ENCODE data around the gene FLNC. TPM values are rescaled to one million over a fixed set of nuclear protein-coding genes. Genes with fewer than 3 reads are reported as not detected.

FLNC gene
- total and polyA plus RNA-seq, 9 of the 15 experiments (the other 6 are each of a cell fraction or from before 2014, with no cell fraction given) = 0.90 to 155 (median 28.8) TPM

DNA sequence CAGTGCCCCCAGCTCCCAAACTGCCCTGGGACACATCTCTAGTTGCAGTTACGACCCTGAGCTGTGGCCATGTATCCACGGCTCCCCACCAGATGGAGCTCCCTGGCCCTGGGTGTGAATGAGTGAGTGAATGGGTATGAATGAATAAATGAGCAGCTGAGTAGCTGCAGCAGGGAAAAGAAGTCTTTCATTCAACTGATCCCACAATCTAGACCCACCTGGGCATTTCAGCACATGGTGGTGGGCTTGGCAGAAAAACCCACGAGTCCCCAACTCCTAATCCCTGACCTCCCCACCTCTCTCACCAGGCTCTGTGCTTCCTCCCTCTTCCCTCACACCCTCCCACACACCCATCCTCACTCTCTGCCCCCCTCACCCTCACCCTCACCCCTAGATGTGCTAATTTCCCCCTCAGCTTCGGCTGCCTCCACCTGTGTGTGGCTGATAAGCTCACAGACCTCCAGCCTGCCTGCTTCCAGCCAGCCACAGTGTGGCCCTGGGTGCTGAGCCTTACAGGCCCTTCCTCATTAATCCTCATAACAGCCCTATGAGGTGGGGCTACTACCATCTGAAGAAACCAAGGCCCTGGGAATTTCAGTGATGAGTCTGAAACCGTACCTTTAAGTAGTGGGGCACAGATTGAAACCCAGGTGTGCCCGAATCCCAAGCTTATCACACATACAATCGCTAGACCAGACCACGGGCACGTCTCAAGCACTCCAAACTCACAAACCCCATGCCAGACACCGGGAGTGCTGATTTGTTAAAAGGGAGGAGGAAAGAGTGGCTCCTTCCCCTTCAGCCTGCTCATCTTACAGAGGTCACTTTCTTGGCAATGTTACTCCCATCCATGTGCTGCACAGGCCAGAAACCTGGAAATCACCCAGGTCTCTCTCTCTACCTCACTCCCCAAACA lies 30.2 kb downstream of the FLNC start (continued):
- TF ChIP-seq THAP7 (CRISPR knock-in tag; IDR thresholded peaks at IDR 0.05) (0 out of 2 replicates have a peak, but pooled peaks have one; percentile 80), GATAD2B (IDR thresholded peaks at IDR 0.05; ENCODE audit: borderline replicate concordance) (no peak; the same call in 1 of the 2 replicates), MCM7 (IDR thresholded peaks at IDR 0.05) (no peak; a peak in 1 of 4 replicates), SRSF9 (IDR thresholded peaks at IDR 0.05; ENCODE audit: borderline replicate concordance, low read depth, low read length) (no peak), ZNF583 (CRISPR knock-in tag; IDR thresholded peaks at IDR 0.05) (no peak), MECOM (CRISPR knock-in tag; IDR thresholded peaks at IDR 0.05) (peak; percentile 56; the same call in 1 of the 2 replicates), TRIM28 (IDR thresholded peaks at IDR 0.05) (peak; percentile 81; the same call in 1 of the 2 replicates), ZNF354B (CRISPR knock-in tag; IDR thresholded peaks at IDR 0.05) (no peak), HEY1 (CRISPR knock-in tag; IDR thresholded peaks at IDR 0.05; ENCODE audit: borderline replicate concordance) (no peak), EGR1 (conservative IDR thresholded peaks at IDR 0.05) (peak; percentile 95), TCF15 (CRISPR knock-in tag; IDR thresholded peaks at IDR 0.05) (no peak), NR2C2 (CRISPR knock-in tag; IDR thresholded peaks at IDR 0.05) (0 out of 2 replicates have a peak, but pooled peaks have one; percentile 45), NR2C2 (tag; IDR thresholded peaks at IDR 0.05) (0 out of 2 replicates have a peak, but pooled peaks have one; percentile 6), SAFB (IDR thresholded peaks at IDR 0.05; ENCODE audit: borderline replicate concordance, low read depth, low read length) (no peak), ILF3 (IDR thresholded peaks at IDR 0.05; ENCODE audit: borderline replicate concordance) (0 out of 2 replicates have a peak, but pooled peaks have one; percentile 14), ZNF766 (CRISPR knock-in tag; conservative IDR thresholded peaks at IDR 0.05) (peak; percentile 54; the same call in 1 of the 2 replicates), IRF2 (CRISPR knock-in tag; IDR thresholded peaks at IDR 0.05) (no peak), THRA (IDR thresholded peaks at IDR 0.05) (no peak), ZKSCAN1 (IDR thresholded peaks at IDR 0.05; ENCODE audit: low read depth, low read length) (peak; percentile 74; the same call in 1 of the 2 replicates), CBX3 (IDR thresholded peaks at IDR 0.05; ENCODE audit: borderline replicate concordance in 1 of 2, low read length in 2 of 2) (peak in 1 of 2 experiments; percentile 82; a peak in 2 of 3 replicates), POLR2A (conservative IDR thresholded peaks at IDR 0.05) (peak; percentile 72), YBX1 (IDR thresholded peaks at IDR 0.05) (no peak), ETV1 (tag; conservative IDR thresholded peaks at IDR 0.05; ENCODE audit: low read depth) (peak; percentile 56; the same call in 1 of the 2 replicates), EP300 (IDR thresholded peaks at IDR 0.05; ENCODE audit: low read length) (peak; percentile 84), DPF2 (IDR thresholded peaks at IDR 0.05) (peak; percentile 99)
- TF ChIP-seq, protein P1, sequence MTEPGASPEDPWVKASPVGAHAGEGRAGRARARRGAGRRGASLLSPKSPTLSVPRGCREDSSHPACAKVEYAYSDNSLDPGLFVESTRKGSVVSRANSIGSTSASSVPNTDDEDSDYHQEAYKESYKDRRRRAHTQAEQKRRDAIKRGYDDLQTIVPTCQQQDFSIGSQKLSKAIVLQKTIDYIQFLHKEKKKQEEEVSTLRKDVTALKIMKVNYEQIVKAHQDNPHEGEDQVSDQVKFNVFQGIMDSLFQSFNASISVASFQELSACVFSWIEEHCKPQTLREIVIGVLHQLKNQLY (CRISPR knock-in tag; conservative IDR thresholded peaks at IDR 0.05) = 0 out of 4 replicates have a peak, but pooled peaks of 1 of the 2 experiments have one; percentile 59
